DOHH2 (cell line): ENCODE measurements around the gene B4GALNT3.

Experiments
- CTCF ChIP-seq: fragments of 200-600 bp; sonication (generic); IDR thresholded peaks from one replicate; pipeline ENCODE4 v1.5.1; 2014; ENCODE audit warnings: antibody characterized with exemption, mild to moderate bottlenecking, low read depth, low read length; ENCODE audit not compliant: poor library complexity, severe bottlenecking
- EZH2phosphoT487 ChIP-seq: fragments of 200-600 bp; sonication (generic); IDR thresholded peaks from 2 replicates; pipeline ENCODE4 v1.6.1; 2017; ENCODE audit warnings: borderline replicate concordance, mild to moderate bottlenecking, antibody characterized with exemption, low read length, moderate library complexity, mixed read lengths

- no peak for TF ChIP-seq CTCF
- TF ChIP-seq EZH2phosphoT487 = no peak
Measured at GRCh38 chr12:530821-531220, 71.1 kb downstream of the B4GALNT3 start.
